Dermis microvascular lymphatic vessel endothelial cell (primary cell): Measurements from ENCODE around the gene TRPC4AP. TPM values are rescaled to one million over a fixed set of nuclear protein-coding genes. Genes with fewer than 3 reads are reported as not detected.

Source experiments
- DNase-seq, 2 donors: peaks; one replicate each; pipeline versions ENCODE4 v3.0.0 to v3.0.0-alpha.2; 2010; ENCODE audit warnings: low read depth in 2 of 2
- total RNA-seq: library from RNA; depleted of rRNA; stranded (reverse); fragments of >200 nt; gene quantifications from 2 replicates; pipeline ENCODE4 v1.2.1, GENCODE V29; 2014

The TRPC4AP gene
- total RNA-seq, 1 donor from 2014 or later, result 68.9 TPM

DNA sequence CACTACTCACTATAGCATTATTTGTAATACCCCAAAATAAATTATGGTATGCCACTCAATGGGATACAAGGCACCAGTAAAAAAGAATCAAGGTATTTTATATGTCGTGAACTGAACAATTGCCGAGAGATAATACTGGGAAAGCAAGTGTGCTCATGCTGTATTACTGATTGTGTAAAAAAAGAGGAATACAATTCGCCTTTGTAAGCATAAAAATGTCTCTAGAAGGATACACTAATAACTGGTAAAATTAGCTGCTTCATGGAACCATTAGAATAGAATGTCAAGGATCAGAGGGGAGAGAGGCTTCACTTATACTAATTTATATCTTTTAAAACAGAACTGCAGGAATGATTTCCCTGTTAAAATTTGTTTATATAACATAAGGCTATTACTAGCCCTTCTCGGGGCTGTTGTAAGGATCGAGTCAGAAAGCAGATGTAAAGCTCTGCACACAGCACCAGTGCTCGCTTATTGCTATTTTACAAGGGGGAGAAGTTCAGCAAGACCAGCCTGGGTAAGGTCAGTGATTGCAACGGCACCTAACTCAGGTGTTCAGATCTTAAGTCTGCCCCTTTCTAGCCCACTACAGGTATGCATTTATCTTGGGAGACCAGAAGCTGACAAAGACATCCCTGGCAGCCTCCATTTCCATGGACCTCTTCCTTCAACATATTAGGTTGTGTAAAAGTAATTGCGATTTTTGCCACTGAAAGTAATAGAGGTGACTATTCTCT, 75.3 kb downstream of the TRPC4AP start:
- no peak for DNase-seq

DNA sequence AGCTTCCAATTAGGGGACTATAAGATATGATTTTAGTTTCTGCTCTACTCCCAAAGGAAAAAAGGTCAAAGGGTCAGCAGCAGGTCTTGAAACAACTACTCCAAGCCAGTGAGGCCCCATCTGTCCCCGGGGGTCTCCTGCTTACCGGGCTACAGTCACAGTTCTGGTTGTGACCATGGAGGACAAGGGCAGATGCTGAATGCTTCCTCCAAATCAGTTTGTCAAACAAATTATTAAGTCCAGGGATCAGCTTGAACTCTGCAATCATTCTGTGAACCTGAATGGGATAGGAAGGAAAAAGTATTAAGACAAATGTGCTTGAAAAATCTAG, 76.8 kb downstream of the TRPC4AP start:
- no peak for DNase-seq

DNA sequence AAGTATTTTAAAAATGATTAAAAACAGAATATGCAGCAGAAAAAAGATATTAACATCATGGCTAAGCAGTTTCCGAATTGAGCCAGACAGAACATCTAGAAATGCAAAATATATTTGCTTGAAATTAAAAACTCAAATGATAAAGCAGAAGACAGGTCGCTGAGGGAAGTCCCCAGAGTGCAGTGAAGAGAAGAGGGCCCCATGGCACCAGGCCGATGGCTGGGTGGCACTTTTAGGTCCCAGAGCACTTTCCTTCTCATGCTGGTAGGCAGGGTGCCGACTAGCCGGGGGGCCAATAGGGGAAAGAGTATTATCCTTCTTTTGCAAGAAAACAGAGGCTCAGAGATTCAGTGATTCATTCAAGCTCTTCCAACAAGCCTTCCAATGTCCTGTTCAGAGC, 78.1 kb downstream of the TRPC4AP start:
- DNase-seq, result no peak

DNA sequence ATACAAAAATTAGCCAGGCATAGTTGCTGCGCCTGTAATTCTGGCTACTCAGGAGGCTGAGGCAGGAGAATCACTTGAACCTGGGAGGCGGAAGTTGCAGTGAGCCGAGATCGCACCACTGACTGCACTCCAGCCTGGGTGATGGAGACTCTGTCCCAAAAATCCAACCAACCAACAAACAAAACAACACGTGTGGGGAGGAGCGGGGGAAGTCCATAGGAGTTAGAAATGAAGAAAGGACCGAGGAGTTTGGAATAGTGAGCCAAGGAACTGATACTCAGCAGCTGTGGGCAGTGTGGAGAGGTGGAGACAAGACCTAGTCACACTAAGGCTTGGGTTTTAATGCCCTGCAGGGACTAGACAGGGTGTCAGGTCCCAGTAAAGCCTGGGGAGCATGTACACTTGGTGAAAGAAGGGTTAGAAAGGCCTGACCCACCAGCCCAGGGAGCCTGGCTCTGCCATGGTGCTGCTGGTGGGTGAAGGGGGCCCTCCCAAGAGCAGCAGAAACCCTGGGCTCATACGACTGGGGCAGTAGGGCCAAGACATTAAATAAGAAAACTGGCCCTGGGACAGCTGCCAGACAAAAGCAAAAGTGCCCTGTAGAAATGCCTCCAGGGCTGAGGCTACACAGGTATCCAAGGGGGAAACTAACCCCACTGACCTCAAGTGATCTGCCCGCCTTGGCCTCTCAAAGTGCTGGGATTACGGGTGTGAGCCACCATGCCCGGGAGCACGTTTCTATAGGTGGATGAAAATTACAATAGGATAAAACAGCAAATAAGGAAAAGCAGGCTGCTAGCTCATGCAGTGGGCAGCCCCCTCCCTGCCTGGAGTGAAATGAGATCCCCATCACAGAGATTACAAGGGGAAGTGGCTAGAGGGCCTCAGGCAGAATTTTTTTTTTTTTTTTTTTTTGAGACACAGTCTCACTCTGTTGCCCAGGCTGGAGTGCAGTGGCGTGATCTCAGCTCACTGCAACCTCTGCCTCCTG, 78.9 kb downstream of the TRPC4AP start:
- no peak for DNase-seq

DNA sequence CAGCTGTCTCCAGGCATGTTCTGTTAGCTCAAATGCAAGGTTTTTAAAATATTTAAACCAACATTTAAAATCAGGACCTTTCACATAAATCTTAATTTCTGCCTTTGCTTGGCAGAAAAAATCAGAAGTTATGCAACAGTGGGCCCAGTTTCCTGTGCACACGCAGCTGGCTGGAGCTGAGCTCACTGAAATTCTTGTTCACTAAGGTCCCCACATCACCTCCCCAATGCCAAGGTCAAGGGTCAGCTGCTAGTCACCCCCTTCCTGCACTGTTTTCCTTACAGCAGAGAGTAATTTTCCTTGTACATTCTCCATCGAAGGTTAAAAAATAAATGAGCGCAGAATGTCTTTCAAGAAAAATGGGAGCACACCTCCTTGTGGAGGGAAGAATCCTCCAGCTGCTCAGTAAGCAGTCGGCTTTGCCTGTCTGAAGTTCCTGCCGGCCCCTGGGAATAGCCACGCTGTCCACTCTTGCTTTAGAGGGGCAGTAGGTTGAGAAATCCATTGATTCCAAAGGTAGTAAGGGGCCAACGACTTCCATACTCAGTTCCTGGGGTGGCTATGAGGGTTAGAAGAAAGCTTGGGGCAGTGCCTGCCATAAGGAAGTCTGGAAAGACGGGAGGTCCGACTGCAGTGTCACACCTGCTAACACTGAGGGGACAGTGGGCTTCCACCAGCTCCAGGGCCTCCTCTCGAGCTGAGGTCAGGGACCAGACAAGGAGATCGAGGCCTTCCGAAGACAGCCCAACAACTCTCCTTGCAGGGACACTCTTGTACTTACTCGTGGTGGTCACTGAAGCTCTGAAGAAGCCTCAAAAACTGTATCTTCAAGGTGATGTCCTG, 80.2 kb downstream of the TRPC4AP start:
- no peak for DNase-seq

DNA sequence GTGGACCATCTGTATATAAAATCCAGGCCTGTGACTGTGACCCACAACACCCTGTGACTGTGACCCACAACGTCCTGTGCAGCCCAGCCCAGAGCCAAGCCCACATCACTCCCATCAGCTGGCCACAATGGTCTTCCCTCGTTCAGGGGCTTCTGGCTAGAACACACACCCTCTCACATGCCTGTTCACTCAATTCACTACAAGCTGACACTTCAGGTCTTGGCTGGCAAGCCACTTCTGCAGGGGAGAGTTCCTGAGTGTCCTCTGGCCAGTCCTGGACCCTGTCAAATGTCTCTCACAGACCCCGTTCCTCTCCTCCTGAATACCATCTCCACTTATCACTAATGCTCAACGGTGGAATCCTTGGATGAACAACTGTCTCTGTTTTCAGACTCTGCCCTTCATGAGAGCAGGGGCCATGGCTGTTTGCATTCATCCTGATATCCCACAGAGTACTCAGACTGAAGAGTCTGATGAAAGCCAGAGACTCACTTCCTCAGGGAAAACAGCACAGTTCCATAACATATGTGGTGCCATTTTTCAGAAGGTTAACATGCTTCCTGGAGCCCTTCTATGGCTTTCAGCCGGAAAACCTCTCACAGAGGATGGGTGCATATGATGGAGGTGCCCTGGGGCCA, 80.9 kb downstream of the TRPC4AP start:
- no peak for DNase-seq

DNA sequence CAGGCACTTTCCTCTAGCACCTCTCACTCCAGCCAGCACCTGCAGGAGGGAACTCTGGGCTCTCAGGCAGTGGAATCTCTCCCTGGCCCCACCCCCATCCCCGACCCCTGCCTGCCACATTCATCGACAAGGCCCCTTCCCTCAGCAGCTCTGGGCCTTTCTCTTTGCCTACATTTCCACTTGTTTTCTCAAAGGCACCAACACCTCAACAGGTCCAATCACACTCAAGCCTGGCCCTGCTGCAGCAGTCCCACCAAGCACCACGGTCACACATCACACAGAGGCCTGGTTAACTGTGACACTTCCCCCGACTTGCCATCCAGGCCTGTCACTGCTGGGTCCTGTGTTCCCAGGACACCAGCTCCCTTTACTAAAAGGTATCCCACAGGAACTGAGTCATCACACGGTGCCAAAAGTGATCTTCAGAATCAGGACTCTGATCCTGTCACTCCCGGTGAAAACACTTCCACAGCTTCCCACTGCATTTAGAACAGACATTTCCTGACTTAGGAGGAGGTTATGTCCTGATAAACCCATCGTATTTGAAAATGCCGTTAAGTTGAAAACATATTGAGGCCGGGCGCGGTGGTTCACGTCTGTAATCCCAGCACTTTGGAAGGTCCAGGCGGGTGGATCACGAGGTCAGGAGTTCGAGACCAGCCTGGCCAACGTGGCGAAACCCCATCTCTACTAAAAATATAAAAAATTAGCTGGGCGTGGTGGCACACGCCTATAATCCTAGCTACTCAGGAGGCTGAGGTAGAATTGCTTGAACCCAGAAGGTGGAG, 82.0 kb downstream of the TRPC4AP start:
- peak in 1 of 2 donors; percentile 23 for DNase-seq

DNA sequence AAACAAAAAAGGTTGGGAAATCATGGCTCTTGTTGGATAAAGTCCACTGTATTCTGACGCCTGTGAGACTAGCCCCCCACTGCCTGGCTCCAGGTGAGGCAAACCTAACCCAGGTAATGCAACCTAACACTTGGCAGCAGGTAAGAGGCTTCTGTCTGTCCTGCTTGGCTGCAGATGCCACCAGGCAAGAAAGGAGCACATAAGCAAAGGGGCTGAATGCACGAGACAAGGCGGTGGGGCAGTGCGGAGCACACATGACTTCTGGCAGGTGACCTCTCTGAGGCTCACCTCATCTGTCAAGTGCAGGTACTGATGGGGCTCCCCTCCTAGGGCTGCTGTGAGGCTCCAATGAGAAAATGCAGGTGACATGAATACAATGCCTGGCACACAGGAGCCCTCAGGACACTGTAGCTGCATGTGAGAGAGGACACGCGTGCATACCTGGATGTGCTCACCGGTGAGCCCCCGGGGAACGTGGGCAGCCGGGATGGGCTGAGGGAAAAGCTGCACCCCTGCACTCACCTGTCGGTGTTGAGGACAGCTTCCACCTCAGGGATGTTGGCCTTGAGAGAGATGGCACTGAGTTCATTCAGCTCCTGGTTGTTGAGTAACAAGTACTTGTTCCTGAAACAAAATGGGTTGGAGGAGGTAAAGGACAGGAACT, 82.8 kb downstream of the TRPC4AP start:
- no peak for DNase-seq

DNA sequence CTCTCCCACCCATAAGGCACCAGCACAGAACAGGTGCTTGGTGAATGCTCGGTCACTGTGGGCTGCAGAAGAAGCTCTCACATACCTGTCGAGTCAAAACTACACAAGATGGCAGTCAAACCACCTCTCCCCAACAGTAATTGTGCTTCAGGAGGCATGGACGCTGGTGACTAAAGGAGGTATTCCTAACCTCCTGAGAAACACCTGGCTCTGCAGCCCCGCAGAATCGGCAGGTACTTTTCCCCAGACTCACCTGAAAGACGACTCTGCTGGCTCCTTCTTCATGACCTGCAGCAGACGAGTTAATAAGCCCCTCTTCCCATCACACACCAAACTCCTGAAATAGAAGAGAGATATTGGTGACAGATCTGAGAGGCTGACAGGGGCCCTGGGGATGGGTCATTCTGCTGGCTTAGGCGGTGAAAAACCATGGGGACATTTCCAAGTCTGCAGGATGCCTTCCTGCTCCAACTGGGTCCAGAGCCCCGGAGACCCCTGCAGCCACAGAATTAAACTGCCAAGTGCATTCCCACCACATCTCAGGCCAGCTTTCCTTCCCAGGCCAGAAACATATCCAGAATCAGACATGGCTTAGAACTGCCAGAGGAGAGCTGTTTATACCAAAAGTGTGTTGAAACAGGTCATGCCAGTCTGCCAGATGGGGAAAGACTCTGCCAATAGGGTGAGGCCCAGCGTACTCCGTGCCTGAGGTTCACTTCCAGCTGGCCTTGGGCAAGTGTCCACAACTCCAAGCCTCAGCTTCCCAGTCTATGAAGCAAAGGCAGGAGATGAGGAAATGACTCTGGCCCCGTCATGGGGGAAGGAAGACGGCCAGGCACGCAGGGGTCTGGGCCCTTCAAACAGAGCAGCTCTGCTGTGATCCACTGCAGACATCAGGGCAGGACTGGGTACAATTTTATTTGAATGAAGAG, 83.9 kb downstream of the TRPC4AP start:
- DNase-seq, result no peak

DNA sequence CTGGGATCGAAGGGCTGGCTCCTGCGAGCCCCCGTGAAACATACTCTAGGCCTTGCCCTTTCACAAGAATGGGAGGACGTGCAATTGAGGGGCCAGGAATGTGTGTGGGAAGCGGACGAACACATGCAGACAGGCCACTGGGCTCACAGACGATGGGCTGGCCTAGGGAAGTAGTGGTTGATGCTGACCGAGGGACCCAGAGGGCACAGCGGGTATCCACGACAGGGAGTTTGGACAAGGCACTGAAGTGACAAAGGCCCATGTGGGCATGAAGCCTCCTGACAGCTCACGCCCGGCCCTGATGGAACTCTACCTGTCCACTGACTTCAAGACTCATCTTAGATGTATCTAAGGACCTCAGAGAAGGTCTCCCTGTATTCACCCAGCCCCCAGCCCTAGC, 84.7 kb downstream of the TRPC4AP start:
- DNase-seq, result no peak

DNA sequence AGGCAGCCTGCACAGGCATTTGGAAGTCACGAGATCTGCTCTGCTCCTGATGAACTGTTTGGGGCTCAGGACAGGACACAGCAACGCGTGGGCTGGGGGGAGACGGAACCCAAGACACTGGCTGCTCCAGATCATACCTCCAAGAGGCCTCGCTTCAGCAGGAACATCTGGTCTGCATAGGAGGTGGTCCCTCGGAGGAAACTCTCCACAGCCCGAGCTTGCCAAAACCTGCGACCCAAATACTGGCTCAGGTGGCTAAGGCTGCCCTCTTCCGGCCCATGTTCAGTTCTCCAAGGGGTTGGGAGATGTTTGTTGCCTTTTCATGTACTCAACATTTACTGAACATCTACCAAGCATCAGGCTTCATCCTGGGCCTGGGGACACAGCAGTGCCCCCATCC, 85.2 kb downstream of the TRPC4AP start:
- DNase-seq, result no peak

DNA sequence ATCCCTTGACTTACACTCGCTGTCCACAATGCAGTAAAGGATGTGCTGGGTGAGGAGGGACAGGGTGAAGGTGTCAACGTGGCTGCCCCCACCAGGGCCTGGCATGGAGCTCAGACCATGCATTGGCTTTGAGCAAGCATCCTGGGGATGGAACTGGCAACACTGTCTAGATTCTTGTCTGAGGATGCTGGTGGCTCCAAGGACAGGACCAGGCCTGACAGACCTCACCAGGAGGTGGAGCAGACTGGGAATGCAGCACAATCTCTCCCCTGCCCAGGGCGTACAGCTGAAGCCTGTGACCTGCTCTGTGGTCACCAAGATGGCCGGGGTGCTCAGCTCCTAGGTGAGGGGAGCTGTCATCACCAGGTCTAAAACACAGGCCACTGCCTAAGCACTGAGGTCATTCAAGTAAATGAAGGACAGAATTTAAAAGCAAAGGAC, 86.1 kb downstream of the TRPC4AP start:
- DNase-seq, result no peak

DNA sequence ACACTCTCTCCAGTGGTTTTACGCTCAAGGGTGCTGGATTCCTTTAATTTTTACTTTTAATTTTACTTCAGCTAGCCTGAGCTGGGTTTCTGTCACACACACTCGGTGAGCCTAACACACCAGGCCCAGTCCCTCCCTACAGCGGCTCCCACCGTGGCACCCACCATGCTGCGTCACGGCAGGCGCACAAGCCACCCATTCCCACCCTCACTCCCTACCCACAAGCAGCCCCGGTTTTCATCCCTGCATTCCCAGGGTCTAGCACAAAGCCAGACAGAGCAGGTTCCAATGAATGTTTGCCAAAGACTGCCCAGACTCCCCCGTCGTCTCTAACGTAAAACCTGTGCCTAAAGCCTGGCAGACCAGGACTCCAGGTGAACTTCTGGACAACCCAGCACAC, 86.6 kb downstream of the TRPC4AP start:
- DNase-seq, result no peak

DNA sequence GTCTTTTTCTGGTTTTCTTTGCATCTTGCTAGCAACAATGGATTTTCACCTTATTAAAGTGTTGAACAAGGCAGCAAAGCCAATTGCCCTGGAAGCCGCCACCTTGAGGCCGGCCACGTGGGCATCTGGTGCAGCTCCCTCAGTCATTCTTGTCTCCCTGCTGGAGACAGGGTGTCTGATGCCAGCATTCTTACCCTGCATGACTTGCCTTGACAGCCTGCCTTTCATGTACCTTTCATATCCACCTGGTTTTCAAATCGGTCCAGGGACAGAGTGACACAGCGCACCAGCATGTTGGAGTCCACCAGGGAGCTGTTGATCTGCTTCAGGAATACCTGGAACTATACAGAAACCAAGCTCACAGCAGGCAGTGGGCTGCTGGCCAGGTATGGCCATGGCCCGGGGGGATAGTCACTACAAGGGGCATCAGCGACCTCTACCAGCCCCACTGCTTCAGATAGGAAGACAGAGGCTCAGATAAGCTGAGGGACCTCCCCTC, 87.1 kb downstream of the TRPC4AP start:
- DNase-seq, result no peak

DNA sequence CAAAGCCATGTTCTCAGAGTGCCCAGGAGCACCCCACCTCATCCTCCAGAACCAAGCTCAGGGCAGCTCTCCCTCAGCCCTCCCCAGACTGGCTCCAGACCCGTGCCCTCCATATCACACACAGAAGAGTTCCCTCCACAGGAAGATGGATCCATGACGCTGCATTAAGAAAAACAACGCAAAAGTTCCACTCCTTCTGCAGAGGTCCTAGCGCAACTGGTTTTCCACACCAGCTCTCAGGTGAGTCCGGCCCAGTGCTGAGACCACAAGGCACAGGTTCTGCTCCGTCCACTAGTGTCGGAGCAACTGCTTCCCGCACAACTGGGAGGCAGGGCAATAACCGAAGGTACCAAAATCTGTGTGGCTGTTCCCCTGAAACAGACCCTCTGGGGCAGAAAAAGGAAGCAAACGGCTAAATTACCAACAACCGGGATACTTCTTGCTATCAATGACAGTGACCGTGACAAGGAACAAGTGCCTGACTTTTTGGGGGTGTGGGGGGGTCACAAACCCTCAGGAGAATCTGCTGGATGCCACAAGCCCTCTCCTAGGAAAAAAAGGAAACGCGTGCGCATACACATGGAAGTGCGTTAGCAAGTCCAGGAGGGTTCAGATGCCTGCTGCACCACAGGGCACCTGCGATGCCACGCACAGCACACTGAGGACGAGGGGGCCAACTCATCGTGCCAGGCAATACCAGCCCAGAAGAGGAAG, 87.7 kb downstream of the TRPC4AP start:
- no peak for DNase-seq

DNA sequence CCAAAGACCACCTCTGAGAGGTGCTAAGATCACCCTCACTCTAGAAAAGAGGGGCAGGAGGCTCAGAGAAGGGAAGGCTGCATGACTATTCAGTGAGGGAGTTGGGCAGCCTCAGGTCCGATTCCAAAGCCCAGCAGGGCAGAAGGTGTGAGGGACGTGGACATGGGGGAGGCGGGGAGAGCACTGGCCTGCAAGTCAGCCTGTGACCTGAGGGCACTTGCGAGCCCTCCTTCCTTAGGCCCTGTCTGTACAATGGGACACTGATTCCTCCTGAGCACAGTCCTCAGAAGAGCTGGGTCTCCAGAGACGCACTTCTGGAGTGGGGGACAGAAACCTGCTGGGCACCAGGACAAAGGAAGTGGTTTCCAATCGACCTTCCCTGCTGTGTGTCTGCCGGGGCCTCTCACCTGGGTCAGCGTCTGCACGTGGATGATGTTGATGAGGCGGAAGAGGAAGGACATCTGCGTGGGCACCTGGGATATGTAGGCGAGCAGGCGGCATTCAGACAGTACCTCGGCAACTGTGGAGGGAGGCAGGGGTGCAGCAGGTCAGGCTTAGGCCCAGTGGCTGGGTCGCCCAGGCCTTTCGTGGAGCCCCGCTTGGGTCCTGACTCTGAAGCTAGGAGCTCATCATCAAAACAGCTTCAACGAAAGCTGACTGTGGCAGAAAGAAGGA, 88.4 kb downstream of the TRPC4AP start:
- no peak for DNase-seq
